Keratinocyte (primary cell): ENCODE results near the gene PTPN14.

ENCODE experiments used
- EZH2 ChIP-seq: IDR thresholded peaks from one replicate; pipeline ENCODE4 v1.6.1; 2012; ENCODE audit warnings: inconsistent platforms, mild to moderate bottlenecking, low read length, moderate library complexity
- TF ChIP-seq, protein P1 (sequence below), 3 experiments: IDR thresholded peaks in 1 of 3; conservative IDR thresholded peaks in 1 of 3; optimal IDR thresholded peaks in 1 of 3; 2 replicates in 2 of 3; 3 replicates in 1 of 3; pipeline versions ENCODE3 to v1.5.1; 2011; ENCODE audit warnings: low read length in 3 of 3, mild to moderate bottlenecking in 3 of 3, moderate library complexity in 2 of 3, control low read depth in 1 of 3, inconsistent platforms in 1 of 3; ENCODE audit not compliant: insufficient read depth in 2 of 3; ENCODE audit errors: extremely low read depth in 1 of 3

DNA sequence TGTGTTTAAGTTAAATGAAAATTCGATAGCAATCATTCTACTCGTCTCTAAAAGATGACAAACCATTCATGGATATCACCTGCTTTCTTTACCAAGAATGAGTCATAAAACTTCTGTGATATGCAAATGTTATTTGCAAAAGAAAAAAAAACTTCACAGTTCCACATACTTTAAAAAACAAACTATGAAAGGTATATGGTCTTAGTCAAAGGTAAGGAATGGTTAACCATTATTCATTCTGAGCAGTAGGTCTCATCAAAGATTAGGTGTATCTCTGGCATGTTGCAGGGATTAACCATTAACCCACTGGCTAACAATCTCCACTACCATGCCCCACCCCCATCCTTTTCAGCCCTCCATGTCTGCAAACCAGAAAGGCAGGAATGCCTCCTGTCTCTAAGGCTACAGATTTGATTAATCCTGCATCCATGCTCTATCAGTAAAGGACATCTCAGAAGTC is 44.4 kb downstream of the PTPN14 start:
- no peak for TF ChIP-seq EZH2
- TF ChIP-seq, protein P1, sequence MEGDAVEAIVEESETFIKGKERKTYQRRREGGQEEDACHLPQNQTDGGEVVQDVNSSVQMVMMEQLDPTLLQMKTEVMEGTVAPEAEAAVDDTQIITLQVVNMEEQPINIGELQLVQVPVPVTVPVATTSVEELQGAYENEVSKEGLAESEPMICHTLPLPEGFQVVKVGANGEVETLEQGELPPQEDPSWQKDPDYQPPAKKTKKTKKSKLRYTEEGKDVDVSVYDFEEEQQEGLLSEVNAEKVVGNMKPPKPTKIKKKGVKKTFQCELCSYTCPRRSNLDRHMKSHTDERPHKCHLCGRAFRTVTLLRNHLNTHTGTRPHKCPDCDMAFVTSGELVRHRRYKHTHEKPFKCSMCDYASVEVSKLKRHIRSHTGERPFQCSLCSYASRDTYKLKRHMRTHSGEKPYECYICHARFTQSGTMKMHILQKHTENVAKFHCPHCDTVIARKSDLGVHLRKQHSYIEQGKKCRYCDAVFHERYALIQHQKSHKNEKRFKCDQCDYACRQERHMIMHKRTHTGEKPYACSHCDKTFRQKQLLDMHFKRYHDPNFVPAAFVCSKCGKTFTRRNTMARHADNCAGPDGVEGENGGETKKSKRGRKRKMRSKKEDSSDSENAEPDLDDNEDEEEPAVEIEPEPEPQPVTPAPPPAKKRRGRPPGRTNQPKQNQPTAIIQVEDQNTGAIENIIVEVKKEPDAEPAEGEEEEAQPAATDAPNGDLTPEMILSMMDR (optimal IDR thresholded peaks at IDR 0.05 in 1 of 3, IDR thresholded peaks at IDR 0.05 in 1 of 3, conservative IDR thresholded peaks at IDR 0.05 in 1 of 3; ENCODE audit: extremely low read depth in 1 of 3, insufficient read depth in 2 of 3, low read length in 3 of 3): no peak
